H9 (cell line): ENCODE data around the gene REEP1. TPM values are rescaled to one million over a fixed set of nuclear protein-coding genes. Genes with fewer than 3 reads are reported as not detected.

Experiments used
- DNase-seq: peaks from one replicate; pipeline ENCODE4 v3.0.0-alpha.2; 2017
- H2AFZ ChIP-seq: one replicate; pipeline ENCODE4 v1.6.1; 2013; ENCODE audit warnings: mild to moderate bottlenecking, low read length, control low read depth, moderate library complexity
- H2AK5ac ChIP-seq: 2 replicates; pipeline ENCODE4 v1.6.1; 2013; ENCODE audit warnings: low read length, control low read depth, mixed read lengths; ENCODE audit not compliant: insufficient read length
- H2BK120ac ChIP-seq: one replicate; pipeline ENCODE4 v1.6.1; 2013; ENCODE audit warnings: low read depth, mild to moderate bottlenecking, low read length, control low read depth, inconsistent platforms; ENCODE audit not compliant: poor library complexity, severe bottlenecking
- H2BK12ac ChIP-seq: 2 replicates; pipeline ENCODE4 v1.6.1; 2013; ENCODE audit warnings: low read length, control low read depth, mixed read lengths, low read depth; ENCODE audit not compliant: insufficient read length
- H2BK15ac ChIP-seq: 2 replicates; pipeline ENCODE4 v1.6.1; 2013; ENCODE audit warnings: low read depth, low read length, control low read depth
- H2BK20ac ChIP-seq: one replicate; pipeline ENCODE4 v1.6.1; 2013; ENCODE audit warnings: low read depth, mild to moderate bottlenecking, low read length, control low read depth, inconsistent platforms; ENCODE audit not compliant: poor library complexity, severe bottlenecking
- H2BK5ac ChIP-seq: 2 replicates; pipeline ENCODE4 v1.6.1; 2013; ENCODE audit warnings: low read length, control low read depth, mixed read lengths; ENCODE audit not compliant: insufficient read length
- H3K14ac ChIP-seq: 2 replicates; pipeline ENCODE4 v1.6.1; 2013; ENCODE audit warnings: low read length, control low read depth; ENCODE audit not compliant: insufficient read depth
- H3K18ac ChIP-seq: 2 replicates; pipeline ENCODE4 v1.6.1; 2013; ENCODE audit warnings: low read depth, mild to moderate bottlenecking, mixed read lengths, low read length, control low read depth; ENCODE audit not compliant: insufficient read length
- H3K23ac ChIP-seq: 2 replicates; pipeline ENCODE4 v1.6.1; 2013; ENCODE audit warnings: low read length, control low read depth, mixed read lengths, low read depth; ENCODE audit not compliant: insufficient read length
- H3K23me2 ChIP-seq: 2 replicates; pipeline ENCODE4 v1.6.1; 2013; ENCODE audit warnings: low read depth, mild to moderate bottlenecking, mixed read lengths, low read length, control low read depth; ENCODE audit not compliant: insufficient read length, poor library complexity, severe bottlenecking
- H3K27ac ChIP-seq: 2 replicates; pipeline ENCODE4 v1.5.1; 2013; ENCODE audit warnings: low read length, control low read depth, mixed read lengths, low read depth; ENCODE audit not compliant: insufficient read length
- H3K27me3 ChIP-seq: 2 replicates; pipeline ENCODE4 v1.6.1; 2013; ENCODE audit warnings: low read length, control low read depth, inconsistent platforms; ENCODE audit not compliant: insufficient read depth
- H3K4ac ChIP-seq: 2 replicates; pipeline ENCODE4 v1.6.1; 2013; ENCODE audit warnings: low read depth, mild to moderate bottlenecking, control low read depth, inconsistent platforms, low read length, moderate library complexity
- H3K4me1 ChIP-seq: 2 replicates; pipeline ENCODE4 v1.6.1; 2013; ENCODE audit warnings: low read length, control low read depth, inconsistent platforms; ENCODE audit not compliant: insufficient read depth
- H3K4me2 ChIP-seq: 2 replicates; pipeline ENCODE4 v1.6.1; 2013; ENCODE audit warnings: low read length, control low read depth, mixed read lengths; ENCODE audit not compliant: insufficient read length, insufficient read depth
- H3K56ac ChIP-seq: 2 replicates; pipeline ENCODE4 v1.6.1; 2013; ENCODE audit warnings: low read depth, mild to moderate bottlenecking, mixed read lengths, low read length, control low read depth; ENCODE audit not compliant: insufficient read length
- H3K79me1 ChIP-seq: 2 replicates; pipeline ENCODE4 v1.6.1; 2013; ENCODE audit warnings: low read depth, mild to moderate bottlenecking, moderate library complexity, low read length, control low read depth, inconsistent platforms; ENCODE audit not compliant: insufficient read depth, poor library complexity, severe bottlenecking
- H3K79me2 ChIP-seq: 2 replicates; pipeline ENCODE4 v1.6.1; 2013; ENCODE audit warnings: low read length, control low read depth, inconsistent platforms; ENCODE audit not compliant: insufficient read depth
- H3K9ac ChIP-seq: 2 replicates; pipeline ENCODE4 v1.6.1; 2013; ENCODE audit warnings: low read length, control low read depth, mixed read lengths; ENCODE audit not compliant: insufficient read length; ENCODE audit errors: extremely low read depth
- H3K9me3 ChIP-seq: one replicate; pipeline ENCODE4 v1.6.1; 2013; ENCODE audit warnings: low read depth, low read length, inconsistent platforms; ENCODE audit not compliant: control insufficient read depth
- H3T11ph ChIP-seq: one replicate; pipeline ENCODE4 v1.6.1; 2013; ENCODE audit warnings: mild to moderate bottlenecking, low read length, control low read depth, inconsistent platforms
- H4K20me1 ChIP-seq: one replicate; pipeline ENCODE4 v1.6.1; 2013; ENCODE audit not compliant: control insufficient read depth, insufficient read length, insufficient read depth
- H4K5ac ChIP-seq: 2 replicates; pipeline ENCODE4 v1.6.1; 2013; ENCODE audit warnings: low read depth, mild to moderate bottlenecking, mixed read lengths, low read length, control low read depth; ENCODE audit not compliant: insufficient read length
- H4K8ac ChIP-seq: replicated peaks from 2 replicates; pipeline ENCODE4 v1.6.1; 2013; ENCODE audit warnings: low read length, control low read depth, mixed read lengths, low read depth; ENCODE audit not compliant: insufficient read length
- H4K91ac ChIP-seq: 2 replicates; pipeline ENCODE4 v1.6.1; 2013; ENCODE audit warnings: low read depth, mild to moderate bottlenecking, moderate library complexity, mixed read lengths, low read length, control low read depth; ENCODE audit not compliant: insufficient read length
- H3K27ac Mint-ChIP-seq, 3 experiments: 2 replicates in 2 of 3; 3 replicates in 1 of 3; pipeline ENCODE4 v1.8.0; 2020 to 2021; ENCODE audit warnings: mixed read lengths in 3 of 3, mild to moderate bottlenecking in 1 of 3, moderate library complexity in 1 of 3
- H3K27me3 Mint-ChIP-seq: 2 replicates; pipeline ENCODE4 v1.8.0; 2021; ENCODE audit warnings: low read depth, mild to moderate bottlenecking, moderate library complexity, mixed read lengths
- H3K36me3 Mint-ChIP-seq, 3 experiments: 2 replicates in 2 of 3; 3 replicates in 1 of 3; pipeline ENCODE4 v1.8.0; 2020 to 2021; ENCODE audit warnings: low read depth in 3 of 3, mixed read lengths in 3 of 3; ENCODE audit not compliant: insufficient read depth in 1 of 3
- H3K4me1 Mint-ChIP-seq, 2 experiments: 2 replicates each; pipeline ENCODE4 v1.8.0; 2020; ENCODE audit warnings: mixed read lengths in 2 of 2
- H3K4me3 Mint-ChIP-seq, 2 experiments: 2 replicates in 1 of 2; 3 replicates in 1 of 2; pipeline ENCODE4 v1.8.0; 2020 to 2021; ENCODE audit warnings: mild to moderate bottlenecking in 2 of 2, mixed read lengths in 2 of 2, moderate library complexity in 1 of 2
- H3K9me3 Mint-ChIP-seq, 2 experiments: 2 replicates in 1 of 2; 3 replicates in 1 of 2; pipeline ENCODE4 v1.8.0; 2020; ENCODE audit warnings: mild to moderate bottlenecking in 2 of 2, mixed read lengths in 2 of 2, moderate library complexity in 1 of 2
- CTCF ChIP-seq: fragments of 200-600 bp; sonication (generic); conservative IDR thresholded peaks from 3 replicates; pipeline ENCODE4 v1.8.0; 2021; ENCODE audit warnings: antibody characterized with exemption, mild to moderate bottlenecking
- WGBS: extraction: QIAGEN DNeasy Blood & Tissue Kit; methylation state at CpG from one replicate; pipeline ENCODE4 v1.1.7; 2013; ENCODE audit warnings: missing lambda C conversion rate, low lambda C conversion rate, mixed read lengths; ENCODE audit not compliant: insufficient read length; ENCODE audit errors: extremely low coverage; 5-methylcytosine and 5-hydroxymethylcytosine counted together
- total RNA-seq: library from RNA; stranded (reverse); gene quantifications from 2 replicates; pipeline ENCODE4 v1.2.1, GENCODE V29; 2021

REEP1 gene
- total RNA-seq, 1 experiment from 2014 or later, result 1.3 TPM

- DNase-seq, result no peak
- no CpG with 5 or more reads among the region's 3 CpGs for WGBS
- Histone ChIP-seq H2BK20ac (no peak overlapping the region), H2AK5ac (no peak overlapping the region), H4K20me1 (no peaks in the 10 kb centered on the region), H3K4me2 (no peak overlapping the region), H3K4ac (no peak overlapping the region), H3K56ac (no peak overlapping the region), H3K23ac (no peak overlapping the region), H3K79me2 (no peaks in the 10 kb centered on the region), H2BK15ac (no peak overlapping the region), H3T11ph (no peak overlapping the region), H3K27ac (no peak overlapping the region), H3K27me3 (no peaks in the 10 kb centered on the region), H4K8ac (no peak overlapping the region), H4K5ac (no peak overlapping the region), H3K79me1 (no peaks in the 10 kb centered on the region), H2BK120ac (no peak overlapping the region), H3K23me2 (no peaks in the 10 kb centered on the region), H3K4me1 (no peaks in the 10 kb centered on the region), H2BK12ac (no peak overlapping the region), H3K9ac (no peak overlapping the region), H2AFZ (no peak overlapping the region), H3K14ac (no peak overlapping the region), H3K18ac (no peak overlapping the region), H3K9me3 (no peaks in the 10 kb centered on the region), H4K91ac (no peak overlapping the region), H2BK5ac (no peak overlapping the region)
- peaks cover 3% of the 10 kb centered on the region for H3K27me3 Mint-ChIP-seq
- TF ChIP-seq CTCF, result no peak
- H3K27ac Mint-ChIP-seq, result no peak overlapping the region; a peak in 1 of 7 replicates
- peaks cover 27 to 42% of the 10 kb centered on the region in 2 experiments for H3K4me1 Mint-ChIP-seq
- no peaks in the 10 kb centered on the region for H3K9me3 Mint-ChIP-seq
- H3K36me3 Mint-ChIP-seq, result no peaks in the 10 kb centered on the region
- H3K4me3 Mint-ChIP-seq, result no peak overlapping the region
These were observed 36.9 kb downstream of the REEP1 start for GRCh38 chr2:86300496-86300895.
